Breast epithelium (tissue), 4 donors: ENCODE data around the gene BRSK1. TPM values are rescaled to one million over a fixed set of nuclear protein-coding genes. Genes with fewer than 3 reads are reported as not detected.

Experiments used
- DNase-seq, 2 donors: peaks; one replicate each; pipeline ENCODE4 v3.0.0-alpha.2; 2019; ENCODE audit warnings: low spot score in 2 of 2
- H3K27ac ChIP-seq, 2 donors: fragments of 200-600 bp; sonication (generic) in 1 of 2; one replicate each; pipeline ENCODE4 v1.5.1; 2016 to 2019; ENCODE audit warnings: mild to moderate bottlenecking in 1 of 2
- H3K27me3 ChIP-seq, 2 donors: fragments of 200-600 bp; sonication (generic) in 1 of 2; one replicate each; pipeline versions ENCODE4 v1.5.1 to v1.6.0; 2017 to 2019; ENCODE audit warnings: control low read depth in 1 of 2, mild to moderate bottlenecking in 1 of 2
- H3K36me3 ChIP-seq: fragments of 200-600 bp; one replicate; pipeline ENCODE4 v1.5.1; 2019
- H3K4me1 ChIP-seq, 2 donors: fragments of 200-600 bp; sonication (generic); one replicate each; pipeline ENCODE4 v1.5.1; 2016 to 2019; ENCODE audit warnings: control low read depth in 1 of 2
- H3K4me3 ChIP-seq, 3 donors: fragments of 200-600 bp; sonication (generic); 1 replicate in 2 of 3; 2 replicates in 1 of 3; pipeline ENCODE4 v1.5.1; 2016 to 2019; ENCODE audit warnings: mild to moderate bottlenecking in 3 of 3, moderate library complexity in 2 of 3
- H3K9me3 ChIP-seq, 2 donors: fragments of 200-600 bp; sonication (generic) in 1 of 2; one replicate each; pipeline ENCODE4 v1.5.1; 2016 to 2019; ENCODE audit warnings: control low read depth in 1 of 2
- POLR2A ChIP-seq: fragments of 450-650 bp; IDR thresholded peaks from one replicate; pipeline ENCODE4 v1.6.1; 2016; ENCODE audit warnings: antibody characterized with exemption, mild to moderate bottlenecking, moderate library complexity
- POLR2AphosphoS5 ChIP-seq, 3 donors: sonication (generic); formaldehyde crosslinking; IDR thresholded peaks; one replicate each; pipeline ENCODE4 v1.6.1; 2017; ENCODE audit warnings: antibody characterized with exemption in 3 of 3
- intact Hi-C: fragments of 100-400 bp; cut with DNase I; formaldehyde crosslinking; loops from one replicate; pipeline ENCODE4 v1.15.1; 2023; ENCODE audit warnings: low total_unique reads
- total RNA-seq, 3 donors: library from RNA; depleted of rRNA; stranded (reverse); fragments of >200 nt; gene quantifications; one replicate each; pipeline ENCODE4 v1.1.0, GENCODE V29; 2016
- TF ChIP-seq, protein P1 (sequence below), 3 donors: fragments of 450-650 bp; IDR thresholded peaks; one replicate each; pipeline ENCODE4 v1.5.1; 2016 to 2017; ENCODE audit warnings: antibody characterized with exemption in 3 of 3, mild to moderate bottlenecking in 3 of 3, moderate library complexity in 3 of 3

Gene BRSK1
- total RNA-seq, 3 donors from 2014 or later: 2.5 to 4.6 TPM; not detected in 1

DNA sequence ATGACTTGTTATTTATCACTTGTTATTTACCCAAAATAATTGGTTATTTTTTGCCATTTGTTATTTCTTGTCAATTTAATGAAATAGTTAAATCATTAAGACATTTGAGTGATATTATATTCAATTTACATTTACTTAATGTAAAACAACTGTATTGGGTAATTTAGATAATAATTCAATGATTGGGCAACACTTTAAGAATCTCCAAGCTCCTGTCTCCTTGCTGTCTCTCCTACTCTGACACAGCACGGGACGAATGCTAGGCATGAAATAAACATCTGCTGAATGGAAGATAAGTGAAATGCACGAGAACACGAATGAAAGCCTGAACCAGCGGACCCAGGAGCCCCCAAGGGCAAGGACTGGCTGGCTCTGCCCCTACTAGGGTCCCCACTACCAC is 19.3 kb upstream of the BRSK1 start:
- no peak overlapping the region for H3K4me3 ChIP-seq
- no peaks in the 10 kb centered on the region for H3K9me3 ChIP-seq
- intact Hi-C loops: no loop called here
- peaks cover 0 to 6% of the 10 kb centered on the region in 2 donors for H3K4me1 ChIP-seq
- H3K36me3 ChIP-seq: no peaks in the 10 kb centered on the region
- H3K27ac ChIP-seq: no peak overlapping the region
- no peaks in the 10 kb centered on the region for H3K27me3 ChIP-seq
- DNase-seq: no peak
- TF ChIP-seq, protein P1, sequence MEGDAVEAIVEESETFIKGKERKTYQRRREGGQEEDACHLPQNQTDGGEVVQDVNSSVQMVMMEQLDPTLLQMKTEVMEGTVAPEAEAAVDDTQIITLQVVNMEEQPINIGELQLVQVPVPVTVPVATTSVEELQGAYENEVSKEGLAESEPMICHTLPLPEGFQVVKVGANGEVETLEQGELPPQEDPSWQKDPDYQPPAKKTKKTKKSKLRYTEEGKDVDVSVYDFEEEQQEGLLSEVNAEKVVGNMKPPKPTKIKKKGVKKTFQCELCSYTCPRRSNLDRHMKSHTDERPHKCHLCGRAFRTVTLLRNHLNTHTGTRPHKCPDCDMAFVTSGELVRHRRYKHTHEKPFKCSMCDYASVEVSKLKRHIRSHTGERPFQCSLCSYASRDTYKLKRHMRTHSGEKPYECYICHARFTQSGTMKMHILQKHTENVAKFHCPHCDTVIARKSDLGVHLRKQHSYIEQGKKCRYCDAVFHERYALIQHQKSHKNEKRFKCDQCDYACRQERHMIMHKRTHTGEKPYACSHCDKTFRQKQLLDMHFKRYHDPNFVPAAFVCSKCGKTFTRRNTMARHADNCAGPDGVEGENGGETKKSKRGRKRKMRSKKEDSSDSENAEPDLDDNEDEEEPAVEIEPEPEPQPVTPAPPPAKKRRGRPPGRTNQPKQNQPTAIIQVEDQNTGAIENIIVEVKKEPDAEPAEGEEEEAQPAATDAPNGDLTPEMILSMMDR (IDR thresholded peaks at IDR 0.05): no peak
- no peak for TF ChIP-seq POLR2AphosphoS5 (IDR thresholded peaks at IDR 0.05)
- TF ChIP-seq POLR2A: no peak

GRCh38 chr19:55265173-55265572 is 18.6 kb upstream of the BRSK1 start:
- H3K9me3 ChIP-seq: no peaks in the 10 kb centered on the region
- H3K36me3 ChIP-seq: no peaks in the 10 kb centered on the region
- TF ChIP-seq, protein P1 (IDR thresholded peaks at IDR 0.05): no peak
- TF ChIP-seq POLR2AphosphoS5 (IDR thresholded peaks at IDR 0.05): no peak
- no peak for TF ChIP-seq POLR2A
- intact Hi-C loops: no loop called here
- no peak overlapping the region for H3K4me3 ChIP-seq
- H3K4me1 ChIP-seq: peaks cover 0 to under 1% of the 10 kb centered on the region in 2 donors
- no peak overlapping the region for H3K27ac ChIP-seq
- no peak for DNase-seq
- no peaks in the 10 kb centered on the region for H3K27me3 ChIP-seq

DNA sequence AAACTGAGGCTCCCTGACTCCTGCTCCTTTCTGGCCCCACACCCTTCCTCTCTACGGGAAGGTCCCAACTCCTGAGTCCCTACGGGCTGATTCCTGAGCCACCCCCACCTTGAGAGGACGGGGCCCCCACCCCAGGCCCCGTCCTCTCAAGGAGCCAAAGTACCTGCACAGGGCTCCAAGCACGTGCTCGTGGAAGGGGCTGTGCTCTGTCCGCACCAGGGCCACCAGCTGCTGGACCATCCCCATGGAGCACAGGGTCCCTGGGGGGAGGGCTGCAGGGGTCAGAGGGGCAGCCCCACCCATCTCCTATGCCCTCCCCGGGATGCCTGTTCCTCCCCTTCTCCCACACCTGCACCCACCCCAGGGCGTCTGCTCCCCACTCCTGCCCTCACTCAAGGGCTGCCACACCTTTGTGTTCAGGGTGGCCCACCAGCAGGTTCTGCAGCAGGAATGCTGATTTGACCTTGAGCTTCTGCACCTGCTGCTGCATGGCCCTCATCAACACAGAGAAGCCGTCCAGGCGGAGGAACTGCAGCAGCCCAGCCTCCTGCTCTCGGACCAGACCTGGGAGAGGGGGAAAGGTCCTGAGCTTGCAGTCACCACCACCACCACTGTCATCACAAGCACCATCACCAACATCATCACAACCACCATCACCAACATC is 17.9 kb upstream of the BRSK1 start:
- Histone ChIP-seq H3K4me3 (no peak overlapping the region), H3K27me3 (no peaks in the 10 kb centered on the region), H3K4me1 (no peaks in the 10 kb centered on the region), H3K27ac (no peak overlapping the region), H3K36me3 (no peaks in the 10 kb centered on the region), H3K9me3 (no peaks in the 10 kb centered on the region)
- no peak for TF ChIP-seq POLR2A
- no peak for TF ChIP-seq POLR2AphosphoS5 (IDR thresholded peaks at IDR 0.05)
- TF ChIP-seq, protein P1 (IDR thresholded peaks at IDR 0.05): no peak
- DNase-seq: no peak
- intact Hi-C loops: no loop called here

DNA sequence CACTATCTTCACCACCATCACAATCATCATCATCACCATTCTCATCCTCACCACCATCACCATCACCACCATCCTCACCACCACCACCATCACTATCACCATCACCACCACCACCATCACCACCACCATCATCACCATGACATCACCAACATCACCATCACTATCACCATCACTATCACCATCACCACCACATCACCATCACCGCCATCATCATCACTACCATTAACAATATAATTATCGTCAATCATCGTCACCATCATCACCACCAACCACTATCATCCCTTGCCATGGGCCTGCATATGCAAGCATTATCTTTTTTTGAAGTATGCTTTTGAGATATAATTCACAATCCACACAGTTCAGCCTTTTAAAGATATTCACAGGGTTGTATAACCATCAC is 17.4 kb upstream of the BRSK1 start:
- no peaks in the 10 kb centered on the region for H3K36me3 ChIP-seq
- TF ChIP-seq POLR2A (no peak), POLR2AphosphoS5 (IDR thresholded peaks at IDR 0.05) (no peak)
- TF ChIP-seq, protein P1 (IDR thresholded peaks at IDR 0.05): no peak
- no peak for DNase-seq
- H3K4me3 ChIP-seq: no peak overlapping the region
- intact Hi-C loops: no loop called here
- no peaks in the 10 kb centered on the region for H3K27me3 ChIP-seq
- no peak overlapping the region for H3K27ac ChIP-seq
- H3K4me1 ChIP-seq: no peaks in the 10 kb centered on the region
- H3K9me3 ChIP-seq: no peaks in the 10 kb centered on the region

DNA sequence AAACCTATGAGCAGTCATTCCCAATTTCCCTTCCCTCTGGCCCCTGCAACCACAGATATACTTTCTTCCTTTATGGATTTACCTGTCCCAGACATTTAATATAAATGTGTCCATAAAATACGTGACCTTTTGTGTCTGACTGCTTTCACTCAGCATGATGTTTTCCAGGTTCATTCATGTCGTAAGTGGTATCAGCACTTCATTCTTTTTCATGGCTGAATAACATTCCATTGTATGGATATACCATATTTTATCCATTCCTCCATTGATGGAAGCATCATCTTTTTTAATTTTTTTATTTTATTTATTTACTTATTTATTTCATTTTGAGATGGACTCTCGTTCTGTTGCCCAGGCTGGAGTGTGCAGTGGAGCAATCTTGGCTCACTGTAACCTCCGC is 17.0 kb upstream of the BRSK1 start:
- intact Hi-C loops: no loop called here
- H3K36me3 ChIP-seq: no peaks in the 10 kb centered on the region
- H3K4me1 ChIP-seq: no peaks in the 10 kb centered on the region
- no peak overlapping the region for H3K4me3 ChIP-seq
- TF ChIP-seq POLR2A: no peak
- TF ChIP-seq, protein P1 (IDR thresholded peaks at IDR 0.05): no peak
- TF ChIP-seq POLR2AphosphoS5 (IDR thresholded peaks at IDR 0.05): no peak
- no peak for DNase-seq
- H3K27ac ChIP-seq: no peak overlapping the region
- no peaks in the 10 kb centered on the region for H3K27me3 ChIP-seq
- H3K9me3 ChIP-seq: no peaks in the 10 kb centered on the region
